ENCODE results near the gene PRMT7.

The PRMT7 gene

GRCh38 chr16:68387301-68387700 lies 76.5 kb downstream of the PRMT7 start:
- Histone ChIP-seq H3K36me3 (ENCODE audit: control insufficient read depth in 1 of 2, insufficient read depth in 2 of 2, low read length in 2 of 2) (no peaks in the 10 kb centered on the region), H3K27me3 (ENCODE audit: control insufficient read depth in 1 of 2, insufficient read depth in 2 of 2, low read length in 2 of 2) (no peaks in the 10 kb centered on the region), H3K27ac (ENCODE audit: low read depth, low read length) (peak overlapping the region; percentile 95)

GRCh38 chr16:68388124-68388523 lies 77.3 kb downstream of the PRMT7 start:
- Histone ChIP-seq H3K27ac (ENCODE audit: low read depth, low read length) (no peak overlapping the region), H3K4me3 (ENCODE audit: low read depth in 1 of 2, low read length in 2 of 2) (no peak overlapping the region), H3K9ac (ENCODE audit: low read depth in 1 of 2, low read length in 2 of 2) (peak overlapping the region; percentile 26 to 47), H3K9me3 (ENCODE audit: control insufficient read depth in 1 of 2, low read length in 2 of 2) (no peaks in the 10 kb centered on the region), H3K27me3 (ENCODE audit: control insufficient read depth in 1 of 2, insufficient read depth in 2 of 2, low read length in 2 of 2) (no peaks in the 10 kb centered on the region), H3K36me3 (ENCODE audit: control insufficient read depth in 1 of 2, insufficient read depth in 2 of 2, low read length in 2 of 2) (no peaks in the 10 kb centered on the region), H3K4me1 (ENCODE audit: control insufficient read depth in 1 of 2, insufficient read depth in 2 of 2, low read length in 2 of 2) (peaks cover 30 to 34% of the 10 kb centered on the region in 2 donors)

More at GRCh38 chr16:68387301-68387700, 76.5 kb downstream of the PRMT7 start:
- no peaks in the 10 kb centered on the region for H3K9me3 ChIP-seq (ENCODE audit: control insufficient read depth in 1 of 2, low read length in 2 of 2)
- peak overlapping the region; percentile 81 to 92 for H3K9ac ChIP-seq (ENCODE audit: low read depth in 1 of 2, low read length in 2 of 2)
- peak overlapping the region in 1 of 2 donors; percentile 20 for H3K4me3 ChIP-seq (ENCODE audit: low read depth in 1 of 2, low read length in 2 of 2)
- H3K4me1 ChIP-seq (ENCODE audit: control insufficient read depth in 1 of 2, insufficient read depth in 2 of 2, low read length in 2 of 2): peaks cover 37 to 41% of the 10 kb centered on the region in 2 donors

- no peak overlapping the region for H3K4me3 ChIP-seq (ENCODE audit: low read depth in 1 of 2, low read length in 2 of 2)
- H3K27ac ChIP-seq (ENCODE audit: low read depth, low read length): no peak overlapping the region
- H3K9me3 ChIP-seq (ENCODE audit: control insufficient read depth in 1 of 2, low read length in 2 of 2): no peaks in the 10 kb centered on the region
- H3K27me3 ChIP-seq (ENCODE audit: control insufficient read depth in 1 of 2, insufficient read depth in 2 of 2, low read length in 2 of 2): no peaks in the 10 kb centered on the region
- H3K36me3 ChIP-seq (ENCODE audit: control insufficient read depth in 1 of 2, insufficient read depth in 2 of 2, low read length in 2 of 2): no peaks in the 10 kb centered on the region
- H3K4me1 ChIP-seq (ENCODE audit: control insufficient read depth in 1 of 2, insufficient read depth in 2 of 2, low read length in 2 of 2): peaks cover 22 to 25% of the 10 kb centered on the region in 2 donors
- H3K9ac ChIP-seq (ENCODE audit: low read depth in 1 of 2, low read length in 2 of 2): peak overlapping the region in 1 of 2 donors; percentile 5
Measured at GRCh38 chr16:68389006-68389405, 78.2 kb downstream of the PRMT7 start.

GRCh38 chr16:68389750-68390371 lies 79.0 kb downstream of the PRMT7 start:
- Histone ChIP-seq H3K4me3 (ENCODE audit: low read depth in 1 of 2, low read length in 2 of 2) (no peak overlapping the region), H3K9ac (ENCODE audit: low read depth in 1 of 2, low read length in 2 of 2) (no peak overlapping the region), H3K4me1 (ENCODE audit: control insufficient read depth in 1 of 2, insufficient read depth in 2 of 2, low read length in 2 of 2) (peaks cover 13 to 17% of the 10 kb centered on the region in 2 donors), H3K9me3 (ENCODE audit: control insufficient read depth in 1 of 2, low read length in 2 of 2) (no peaks in the 10 kb centered on the region), H3K36me3 (ENCODE audit: control insufficient read depth in 1 of 2, insufficient read depth in 2 of 2, low read length in 2 of 2) (no peaks in the 10 kb centered on the region), H3K27me3 (ENCODE audit: control insufficient read depth in 1 of 2, insufficient read depth in 2 of 2, low read length in 2 of 2) (no peaks in the 10 kb centered on the region), H3K27ac (ENCODE audit: low read depth, low read length) (no peak overlapping the region)

GRCh38 chr16:68393333-68393732 lies 82.5 kb downstream of the PRMT7 start:
- H3K36me3 ChIP-seq (ENCODE audit: control insufficient read depth in 1 of 2, insufficient read depth in 2 of 2, low read length in 2 of 2): no peaks in the 10 kb centered on the region
- H3K4me3 ChIP-seq (ENCODE audit: low read depth in 1 of 2, low read length in 2 of 2): no peak overlapping the region
- H3K27me3 ChIP-seq (ENCODE audit: control insufficient read depth in 1 of 2, insufficient read depth in 2 of 2, low read length in 2 of 2): no peaks in the 10 kb centered on the region
- peaks cover 11 to 12% of the 10 kb centered on the region in 2 donors for H3K4me1 ChIP-seq (ENCODE audit: control insufficient read depth in 1 of 2, insufficient read depth in 2 of 2, low read length in 2 of 2)
- H3K9ac ChIP-seq (ENCODE audit: low read depth in 1 of 2, low read length in 2 of 2): no peak overlapping the region
- H3K9me3 ChIP-seq (ENCODE audit: control insufficient read depth in 1 of 2, low read length in 2 of 2): no peaks in the 10 kb centered on the region
- H3K27ac ChIP-seq (ENCODE audit: low read depth, low read length): no peak overlapping the region

GRCh38 chr16:68395167-68395786 lies 84.5 kb downstream of the PRMT7 start:
- Histone ChIP-seq H3K9ac (ENCODE audit: low read depth in 1 of 2, low read length in 2 of 2) (no peak overlapping the region), H3K27me3 (ENCODE audit: control insufficient read depth in 1 of 2, insufficient read depth in 2 of 2, low read length in 2 of 2) (no peaks in the 10 kb centered on the region), H3K4me1 (ENCODE audit: control insufficient read depth in 1 of 2, insufficient read depth in 2 of 2, low read length in 2 of 2) (peaks cover 8 to 9% of the 10 kb centered on the region in 2 donors), H3K36me3 (ENCODE audit: control insufficient read depth in 1 of 2, insufficient read depth in 2 of 2, low read length in 2 of 2) (no peaks in the 10 kb centered on the region), H3K9me3 (ENCODE audit: control insufficient read depth in 1 of 2, low read length in 2 of 2) (no peaks in the 10 kb centered on the region), H3K27ac (ENCODE audit: low read depth, low read length) (no peak overlapping the region), H3K4me3 (ENCODE audit: low read depth in 1 of 2, low read length in 2 of 2) (no peak overlapping the region)

GRCh38 chr16:68395815-68396214 lies 85.0 kb downstream of the PRMT7 start:
- H3K9me3 ChIP-seq (ENCODE audit: control insufficient read depth in 1 of 2, low read length in 2 of 2): no peaks in the 10 kb centered on the region
- no peak overlapping the region for H3K27ac ChIP-seq (ENCODE audit: low read depth, low read length)
- H3K27me3 ChIP-seq (ENCODE audit: control insufficient read depth in 1 of 2, insufficient read depth in 2 of 2, low read length in 2 of 2): no peaks in the 10 kb centered on the region
- peaks cover 8 to 9% of the 10 kb centered on the region in 2 donors for H3K4me1 ChIP-seq (ENCODE audit: control insufficient read depth in 1 of 2, insufficient read depth in 2 of 2, low read length in 2 of 2)
- no peak overlapping the region for H3K9ac ChIP-seq (ENCODE audit: low read depth in 1 of 2, low read length in 2 of 2)
- H3K36me3 ChIP-seq (ENCODE audit: control insufficient read depth in 1 of 2, insufficient read depth in 2 of 2, low read length in 2 of 2): no peaks in the 10 kb centered on the region
- no peak overlapping the region for H3K4me3 ChIP-seq (ENCODE audit: low read depth in 1 of 2, low read length in 2 of 2)

- no peak overlapping the region for H3K27ac ChIP-seq (ENCODE audit: low read depth, low read length)
- H3K36me3 ChIP-seq (ENCODE audit: control insufficient read depth in 1 of 2, insufficient read depth in 2 of 2, low read length in 2 of 2): no peaks in the 10 kb centered on the region
- H3K4me1 ChIP-seq (ENCODE audit: control insufficient read depth in 1 of 2, insufficient read depth in 2 of 2, low read length in 2 of 2): peaks cover 8 to 9% of the 10 kb centered on the region in 2 donors
- no peak overlapping the region for H3K4me3 ChIP-seq (ENCODE audit: low read depth in 1 of 2, low read length in 2 of 2)
- no peaks in the 10 kb centered on the region for H3K9me3 ChIP-seq (ENCODE audit: control insufficient read depth in 1 of 2, low read length in 2 of 2)
- no peaks in the 10 kb centered on the region for H3K27me3 ChIP-seq (ENCODE audit: control insufficient read depth in 1 of 2, insufficient read depth in 2 of 2, low read length in 2 of 2)
- no peak overlapping the region for H3K9ac ChIP-seq (ENCODE audit: low read depth in 1 of 2, low read length in 2 of 2)
Measured at GRCh38 chr16:68396481-68396880, 85.7 kb downstream of the PRMT7 start.

- Histone ChIP-seq H3K27me3 (ENCODE audit: control insufficient read depth in 1 of 2, insufficient read depth in 2 of 2, low read length in 2 of 2) (no peaks in the 10 kb centered on the region), H3K4me1 (ENCODE audit: control insufficient read depth in 1 of 2, insufficient read depth in 2 of 2, low read length in 2 of 2) (peaks cover 8 to 9% of the 10 kb centered on the region in 2 donors), H3K27ac (ENCODE audit: low read depth, low read length) (no peak overlapping the region), H3K4me3 (ENCODE audit: low read depth in 1 of 2, low read length in 2 of 2) (no peak overlapping the region), H3K9ac (ENCODE audit: low read depth in 1 of 2, low read length in 2 of 2) (no peak overlapping the region), H3K9me3 (ENCODE audit: control insufficient read depth in 1 of 2, low read length in 2 of 2) (no peaks in the 10 kb centered on the region), H3K36me3 (ENCODE audit: control insufficient read depth in 1 of 2, insufficient read depth in 2 of 2, low read length in 2 of 2) (no peaks in the 10 kb centered on the region)
Measured at GRCh38 chr16:68397710-68398201, 86.9 kb downstream of the PRMT7 start.

- H3K4me3 ChIP-seq (ENCODE audit: low read depth in 1 of 2, low read length in 2 of 2): no peak overlapping the region
- H3K9me3 ChIP-seq (ENCODE audit: control insufficient read depth in 1 of 2, low read length in 2 of 2): no peaks in the 10 kb centered on the region
- no peak overlapping the region for H3K27ac ChIP-seq (ENCODE audit: low read depth, low read length)
- no peaks in the 10 kb centered on the region for H3K27me3 ChIP-seq (ENCODE audit: control insufficient read depth in 1 of 2, insufficient read depth in 2 of 2, low read length in 2 of 2)
- no peaks in the 10 kb centered on the region for H3K36me3 ChIP-seq (ENCODE audit: control insufficient read depth in 1 of 2, insufficient read depth in 2 of 2, low read length in 2 of 2)
- H3K9ac ChIP-seq (ENCODE audit: low read depth in 1 of 2, low read length in 2 of 2): no peak overlapping the region
- peaks cover 8 to 9% of the 10 kb centered on the region in 2 donors for H3K4me1 ChIP-seq (ENCODE audit: control insufficient read depth in 1 of 2, insufficient read depth in 2 of 2, low read length in 2 of 2)
Measured at GRCh38 chr16:68399456-68399855, 88.6 kb downstream of the PRMT7 start.
